GM21619 (cell line): ENCODE measurements around the gene EOLA1.
"Not testable (repeated sequence)": the region's sequence is repeated elsewhere in the genome, so short reads cannot be mapped to it uniquely, and the experiment has no call there.

Source experiments
- ATAC-seq: cut with Tn5 transposase; IDR thresholded peaks from one replicate; pipeline ENCODE4 v1.9.1; 2021; ENCODE audit not compliant: unreplicated experiment

EOLA1 gene

GRCh38 chrX:149540621-149541520, at the start of gene EOLA1:
Gene EOLA1 (plus strand): TSS chrX:149541012. CDS start chrX:149545631, 4,619 bp downstream.
- peak; percentile 75 for ATAC-seq

GRCh38 chrX:149491812-149492211, 49.0 kb upstream of the EOLA1 start:
- no peak for ATAC-seq

- no peak for ATAC-seq
Observed at GRCh38 chrX:149493567-149494562, 46.9 kb upstream of the EOLA1 start.

GRCh38 chrX:149494844-149495565, 45.8 kb upstream of the EOLA1 start:
- no peak for ATAC-seq

GRCh38 chrX:149495573-149496071, 45.2 kb upstream of the EOLA1 start:
- ATAC-seq, result no peak

- ATAC-seq, result no peak
Observed at GRCh38 chrX:149497054-149497453, 43.8 kb upstream of the EOLA1 start.

- ATAC-seq, result no peak
Observed at GRCh38 chrX:149497626-149498025, 43.2 kb upstream of the EOLA1 start.

- no peak for ATAC-seq
Observed at GRCh38 chrX:149498767-149499166, 42.0 kb upstream of the EOLA1 start.

GRCh38 chrX:149499766-149500165, 41.0 kb upstream of the EOLA1 start:
- no peak for ATAC-seq

GRCh38 chrX:149502923-149503322, 37.9 kb upstream of the EOLA1 start:
- ATAC-seq, result not testable (repeated sequence)

- ATAC-seq, result peak; percentile 62
Observed at GRCh38 chrX:149503446-149503845, 37.4 kb upstream of the EOLA1 start.

GRCh38 chrX:149504226-149504914, 36.4 kb upstream of the EOLA1 start:
- peak; percentile 41 for ATAC-seq

GRCh38 chrX:149504915-149505651, 35.7 kb upstream of the EOLA1 start, which contains the start of gene IDS:
Gene IDS (minus strand): TSS chrX:149505306. CDS start chrX:149505137, 169 bp downstream.
- peak; percentile 73 for ATAC-seq

- ATAC-seq, result no peak
Observed at GRCh38 chrX:149505671-149506070, 35.1 kb upstream of the EOLA1 start.

GRCh38 chrX:149506349-149506748, 34.5 kb upstream of the EOLA1 start:
- no peak for ATAC-seq

- no peak for ATAC-seq
Observed at GRCh38 chrX:149508467-149508866, 32.3 kb upstream of the EOLA1 start.

- ATAC-seq, result no peak
Observed at GRCh38 chrX:149510386-149510785, 30.4 kb upstream of the EOLA1 start.

- no peak for ATAC-seq
Observed at GRCh38 chrX:149511081-149511480, 29.7 kb upstream of the EOLA1 start.

GRCh38 chrX:149512225-149512885, 28.5 kb upstream of the EOLA1 start:
- ATAC-seq, result peak; percentile 79
